Measurements from ENCODE around the gene NPAS3. TPM values are rescaled to one million over a fixed set of nuclear protein-coding genes. Genes with fewer than 3 reads are reported as not detected.

NPAS3 gene
- total and polyA plus RNA-seq, 2 of the 13 experiments (the other 11 are each of a cell fraction or from before 2014, with no cell fraction given): not detected

GRCh38 chr14:33702293-33702692 lies 763.6 kb downstream of the NPAS3 start:
- Histone ChIP-seq H3K4me1 (ENCODE audit: insufficient read depth, low read length) (no peaks in the 10 kb centered on the region), H4K20me1 (ENCODE audit: insufficient read depth, low read length) (no peaks in the 10 kb centered on the region), H3K36me3 (replicated peaks in 1 of 2; ENCODE audit: control insufficient read depth in 1 of 2, insufficient read depth in 2 of 2, low read length in 2 of 2) (no peaks in the 10 kb centered on the region), H3K4me3 (replicated peaks in 1 of 3; ENCODE audit: insufficient read depth in 1 of 3, low read depth in 2 of 3, low read length in 3 of 3) (no peak overlapping the region), H3K79me2 (ENCODE audit: insufficient read depth, low read length) (no peaks in the 10 kb centered on the region), H2AFZ (ENCODE audit: low read length) (no peak overlapping the region), H3K4me2 (ENCODE audit: low read depth, low read length) (no peak overlapping the region), H3K27ac (ENCODE audit: extremely low read length, insufficient read depth, low read length) (no peak overlapping the region), H3K27me3 (ENCODE audit: control insufficient read depth in 1 of 2, insufficient read depth in 2 of 2, low read length in 2 of 2) (peaks cover 0 to under 1% of the 10 kb centered on the region in 2 experiments; a peak in 1 of 5 replicates), H3K9ac (ENCODE audit: insufficient read depth, low read depth, low read length) (no peak overlapping the region), H3K9me3 (ENCODE audit: low read length) (no peaks in the 10 kb centered on the region)
- FAIRE-seq (no peak), DNase-seq (ENCODE audit: low spot score) (no peak), ATAC-seq (no peak)
- CTCF ChIA-PET (ENCODE audit: low intra/inter-chr PET ratio, low total read pairs): no interaction called here
- intact Hi-C loops (cut with micrococcal nuclease; ENCODE audit: unreplicated experiment): no loop called here
- TF ChIP-seq ZNF503 (CRISPR knock-in tag; IDR thresholded peaks at IDR 0.05) (no peak), MAFG (CRISPR knock-in tag; IDR thresholded peaks at IDR 0.05) (no peak), ZNF607 (CRISPR knock-in tag; IDR thresholded peaks at IDR 0.05; ENCODE audit: borderline replicate concordance) (no peak), ZFAT (CRISPR knock-in tag; conservative IDR thresholded peaks at IDR 0.05) (no peak), ZNF12 (CRISPR knock-in tag; IDR thresholded peaks at IDR 0.05) (no peak)
- TF ChIP-seq, protein P1, sequence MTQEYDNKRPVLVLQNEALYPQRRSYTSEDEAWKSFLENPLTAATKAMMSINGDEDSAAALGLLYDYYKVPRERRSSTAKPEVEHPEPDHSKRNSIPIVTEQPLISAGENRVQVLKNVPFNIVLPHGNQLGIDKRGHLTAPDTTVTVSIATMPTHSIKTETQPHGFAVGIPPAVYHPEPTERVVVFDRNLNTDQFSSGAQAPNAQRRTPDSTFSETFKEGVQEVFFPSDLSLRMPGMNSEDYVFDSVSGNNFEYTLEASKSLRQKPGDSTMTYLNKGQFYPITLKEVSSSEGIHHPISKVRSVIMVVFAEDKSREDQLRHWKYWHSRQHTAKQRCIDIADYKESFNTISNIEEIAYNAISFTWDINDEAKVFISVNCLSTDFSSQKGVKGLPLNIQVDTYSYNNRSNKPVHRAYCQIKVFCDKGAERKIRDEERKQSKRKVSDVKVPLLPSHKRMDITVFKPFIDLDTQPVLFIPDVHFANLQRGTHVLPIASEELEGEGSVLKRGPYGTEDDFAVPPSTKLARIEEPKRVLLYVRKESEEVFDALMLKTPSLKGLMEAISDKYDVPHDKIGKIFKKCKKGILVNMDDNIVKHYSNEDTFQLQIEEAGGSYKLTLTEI (CRISPR knock-in tag; conservative IDR thresholded peaks at IDR 0.05): no peak
- TF ChIP-seq, protein P2, sequence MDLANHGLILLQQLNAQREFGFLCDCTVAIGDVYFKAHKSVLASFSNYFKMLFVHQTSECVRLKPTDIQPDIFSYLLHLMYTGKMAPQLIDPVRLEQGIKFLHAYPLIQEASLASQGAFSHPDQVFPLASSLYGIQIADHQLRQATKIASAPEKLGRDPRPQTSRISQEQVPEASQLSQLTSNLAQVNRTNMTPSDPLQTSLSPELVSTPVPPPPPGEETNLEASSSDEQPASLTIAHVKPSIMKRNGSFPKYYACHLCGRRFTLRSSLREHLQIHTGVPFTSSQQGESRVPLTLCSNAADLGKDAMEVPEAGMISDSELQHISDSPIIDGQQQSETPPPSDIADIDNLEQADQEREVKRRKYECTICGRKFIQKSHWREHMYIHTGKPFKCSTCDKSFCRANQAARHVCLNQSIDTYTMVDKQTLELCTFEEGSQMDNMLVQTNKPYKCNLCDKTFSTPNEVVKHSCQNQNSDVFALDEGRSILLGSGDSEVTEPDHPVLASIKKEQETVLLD (CRISPR knock-in tag; IDR thresholded peaks at IDR 0.05; ENCODE audit: low read depth): no peak
- BruUV-seq (replicated peaks): no TSS peak
- POLR2A ChIA-PET: no interaction called here
- 2% methylated on average over 1 of the region's 1 CpG for WGBS (ENCODE audit: low lambda C conversion rate)
- in situ Hi-C loops (cut with HindIII; ENCODE audit: extremely low pct_ligation_motif_present, low pct_unique_long_range_greater_than_20kb): no loop called here

Measured in HepG2 (cell line).